ENCODE results near the gene TGM3.
A peak's percentile ranks its signal among the peaks of the same experiment; 100 is the strongest.

The TGM3 gene

DNA sequence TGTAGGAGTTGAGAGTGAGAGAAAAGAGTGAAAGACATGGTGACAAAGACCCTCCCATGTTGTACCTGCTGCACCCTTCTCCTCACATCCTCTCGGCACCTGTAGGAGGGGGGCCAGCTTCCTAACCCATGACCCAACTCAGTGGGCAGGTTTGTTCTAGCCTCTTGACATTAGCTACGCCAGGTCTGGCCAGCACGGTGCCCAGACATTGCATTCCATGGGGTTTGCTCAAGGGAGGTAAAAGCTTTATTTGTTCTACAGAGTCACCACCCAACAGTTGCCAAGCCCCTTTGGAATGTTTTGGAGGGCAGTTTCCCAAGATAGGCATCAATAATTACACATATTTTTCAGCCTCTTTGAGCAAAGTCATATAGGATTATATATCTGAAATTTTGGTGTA, 62.2 kb downstream of the TGM3 start:
- Histone ChIP-seq H3K36me3 (ENCODE audit: low read depth) (no peaks in the 10 kb centered on the region), H3K9me3 (ENCODE audit: severe bottlenecking) (peaks cover 2% of the 10 kb centered on the region), H3K27ac (ENCODE audit: poor library complexity, severe bottlenecking) (peak overlapping the region; percentile 68), H3K4me1 (ENCODE audit: insufficient read depth, poor library complexity, severe bottlenecking) (peaks cover 15% of the 10 kb centered on the region), H3K4me3 (ENCODE audit: severe bottlenecking) (no peak overlapping the region), H3K27me3 (ENCODE audit: insufficient read depth, poor library complexity, severe bottlenecking) (no peaks in the 10 kb centered on the region)
- ATAC-seq (ENCODE audit: low read depth) (peak; percentile 87), DNase-seq (ENCODE audit: low spot score) (no peak)
- TF ChIP-seq, protein P1, sequence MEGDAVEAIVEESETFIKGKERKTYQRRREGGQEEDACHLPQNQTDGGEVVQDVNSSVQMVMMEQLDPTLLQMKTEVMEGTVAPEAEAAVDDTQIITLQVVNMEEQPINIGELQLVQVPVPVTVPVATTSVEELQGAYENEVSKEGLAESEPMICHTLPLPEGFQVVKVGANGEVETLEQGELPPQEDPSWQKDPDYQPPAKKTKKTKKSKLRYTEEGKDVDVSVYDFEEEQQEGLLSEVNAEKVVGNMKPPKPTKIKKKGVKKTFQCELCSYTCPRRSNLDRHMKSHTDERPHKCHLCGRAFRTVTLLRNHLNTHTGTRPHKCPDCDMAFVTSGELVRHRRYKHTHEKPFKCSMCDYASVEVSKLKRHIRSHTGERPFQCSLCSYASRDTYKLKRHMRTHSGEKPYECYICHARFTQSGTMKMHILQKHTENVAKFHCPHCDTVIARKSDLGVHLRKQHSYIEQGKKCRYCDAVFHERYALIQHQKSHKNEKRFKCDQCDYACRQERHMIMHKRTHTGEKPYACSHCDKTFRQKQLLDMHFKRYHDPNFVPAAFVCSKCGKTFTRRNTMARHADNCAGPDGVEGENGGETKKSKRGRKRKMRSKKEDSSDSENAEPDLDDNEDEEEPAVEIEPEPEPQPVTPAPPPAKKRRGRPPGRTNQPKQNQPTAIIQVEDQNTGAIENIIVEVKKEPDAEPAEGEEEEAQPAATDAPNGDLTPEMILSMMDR (IDR thresholded peaks at IDR 0.05; ENCODE audit: poor library complexity, severe bottlenecking) = no peak

DNA sequence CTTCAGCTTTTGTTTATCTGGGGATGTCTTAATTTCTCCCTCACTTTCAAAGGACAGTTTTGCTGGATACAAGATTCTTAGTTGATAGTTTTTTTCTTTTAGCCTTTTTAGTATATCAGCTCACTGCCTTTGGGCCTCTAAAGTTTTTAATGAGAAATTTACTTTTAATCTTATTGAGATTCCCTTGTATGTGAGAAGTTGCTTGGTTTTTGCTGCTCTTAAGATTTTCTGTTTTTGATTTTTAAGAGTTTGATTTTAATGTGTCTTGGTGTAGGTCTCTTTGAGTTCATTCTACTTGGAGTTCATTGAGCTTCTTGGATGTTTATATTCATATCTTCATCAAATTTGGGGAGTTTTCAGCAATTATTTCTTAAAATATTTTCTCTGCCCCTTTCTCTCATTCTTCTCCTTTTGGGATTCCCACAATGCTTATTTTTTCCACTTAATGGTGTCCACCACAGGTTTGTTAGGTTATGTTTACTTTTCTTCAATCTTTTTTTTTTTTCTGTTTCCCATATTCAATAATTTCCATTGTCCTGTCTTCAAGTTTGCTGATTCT, 65.3 kb downstream of the TGM3 start:
- Histone ChIP-seq H3K4me3 (ENCODE audit: severe bottlenecking) (no peak overlapping the region), H3K27me3 (ENCODE audit: insufficient read depth, poor library complexity, severe bottlenecking) (no peaks in the 10 kb centered on the region), H3K4me1 (ENCODE audit: insufficient read depth, poor library complexity, severe bottlenecking) (peaks cover 26% of the 10 kb centered on the region), H3K9me3 (ENCODE audit: severe bottlenecking) (peaks cover 2% of the 10 kb centered on the region), H3K27ac (ENCODE audit: poor library complexity, severe bottlenecking) (no peak overlapping the region), H3K36me3 (ENCODE audit: low read depth) (no peaks in the 10 kb centered on the region)
- TF ChIP-seq, protein P1 (IDR thresholded peaks at IDR 0.05; ENCODE audit: poor library complexity, severe bottlenecking) = no peak
- DNase-seq (ENCODE audit: low spot score) = no peak
- no peak for ATAC-seq (ENCODE audit: low read depth)

DNA sequence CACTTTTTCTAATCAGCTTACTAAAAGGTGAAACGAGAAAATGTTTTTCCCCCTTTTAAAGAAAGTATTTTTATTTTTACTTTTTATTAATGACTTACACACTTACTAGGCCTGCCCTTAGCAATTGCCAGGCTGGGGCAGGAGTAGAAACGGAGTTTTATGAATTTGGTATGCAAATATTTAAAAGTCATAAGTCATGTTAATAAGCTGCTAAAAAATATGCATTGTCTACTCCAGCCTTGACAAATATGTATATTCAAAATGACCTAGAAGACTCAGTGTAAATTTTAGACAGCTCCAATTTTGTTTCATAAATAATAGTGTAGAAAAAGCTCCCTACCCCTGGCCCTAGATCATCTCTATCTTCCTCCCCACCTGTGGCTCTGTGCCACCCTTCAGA, 67.4 kb downstream of the TGM3 start:
- DNase-seq (ENCODE audit: low spot score) (no peak), ATAC-seq (ENCODE audit: low read depth) (no peak)
- Histone ChIP-seq H3K27me3 (ENCODE audit: insufficient read depth, poor library complexity, severe bottlenecking) (no peaks in the 10 kb centered on the region), H3K9me3 (ENCODE audit: severe bottlenecking) (peaks cover 2% of the 10 kb centered on the region), H3K36me3 (ENCODE audit: low read depth) (no peaks in the 10 kb centered on the region), H3K4me1 (ENCODE audit: insufficient read depth, poor library complexity, severe bottlenecking) (peaks cover 15% of the 10 kb centered on the region), H3K27ac (ENCODE audit: poor library complexity, severe bottlenecking) (no peak overlapping the region), H3K4me3 (ENCODE audit: severe bottlenecking) (no peak overlapping the region)
- TF ChIP-seq, protein P1 (IDR thresholded peaks at IDR 0.05; ENCODE audit: poor library complexity, severe bottlenecking) = no peak

DNA sequence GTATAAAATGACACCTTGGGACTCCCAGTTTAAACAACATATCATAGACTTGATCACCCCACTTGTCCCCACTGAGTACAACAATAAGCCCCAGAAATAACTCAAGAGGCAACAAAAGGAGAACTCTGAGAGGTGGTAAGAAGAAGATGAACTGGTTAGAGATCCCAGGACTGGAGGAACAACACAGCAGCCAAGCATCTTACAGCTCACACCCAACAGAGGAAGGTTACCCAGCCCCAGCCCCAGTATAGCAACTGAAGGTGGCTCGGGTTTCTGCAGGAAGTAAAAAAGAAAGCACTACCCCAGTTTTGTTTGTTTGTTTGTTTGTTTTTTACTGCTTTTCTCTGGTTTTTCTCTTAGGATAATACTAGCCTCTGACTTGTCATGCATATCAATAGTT, 67.8 kb downstream of the TGM3 start:
- H3K9me3 ChIP-seq (ENCODE audit: severe bottlenecking) = peaks cover 2% of the 10 kb centered on the region
- no peaks in the 10 kb centered on the region for H3K36me3 ChIP-seq (ENCODE audit: low read depth)
- ATAC-seq (ENCODE audit: low read depth) (0 out of 3 replicates have a peak, but pooled peaks have one; percentile 29), DNase-seq (ENCODE audit: low spot score) (no peak)
- H3K27ac ChIP-seq (ENCODE audit: poor library complexity, severe bottlenecking) = peak overlapping the region; percentile 25
- TF ChIP-seq, protein P1 (IDR thresholded peaks at IDR 0.05; ENCODE audit: poor library complexity, severe bottlenecking) = no peak
- H3K27me3 ChIP-seq (ENCODE audit: insufficient read depth, poor library complexity, severe bottlenecking) = no peaks in the 10 kb centered on the region
- peaks cover 11% of the 10 kb centered on the region for H3K4me1 ChIP-seq (ENCODE audit: insufficient read depth, poor library complexity, severe bottlenecking)
- H3K4me3 ChIP-seq (ENCODE audit: severe bottlenecking) = no peak overlapping the region

DNA sequence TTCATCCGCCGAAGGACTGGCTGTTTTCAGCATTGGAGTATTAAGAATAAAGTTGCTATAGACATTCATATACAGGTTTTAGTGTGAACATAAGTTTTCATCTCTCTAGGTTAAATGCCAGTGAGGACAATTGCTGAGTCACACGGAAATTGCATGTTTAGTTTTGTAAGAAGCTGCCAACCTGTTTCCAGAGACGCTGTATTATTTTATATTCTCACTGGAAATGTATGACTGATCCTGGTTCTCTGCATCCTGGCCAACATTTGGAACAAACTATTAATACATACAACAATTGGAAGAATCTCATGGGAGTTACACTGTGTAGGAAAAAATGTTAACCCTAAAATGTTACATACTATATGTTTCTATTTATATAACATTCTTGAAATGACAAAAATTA, 68.2 kb downstream of the TGM3 start:
- ATAC-seq (ENCODE audit: low read depth) (peak; percentile 68), DNase-seq (ENCODE audit: low spot score) (no peak)
- H3K27ac ChIP-seq (ENCODE audit: poor library complexity, severe bottlenecking) = peak overlapping the region; percentile 25
- no peaks in the 10 kb centered on the region for H3K36me3 ChIP-seq (ENCODE audit: low read depth)
- no peak overlapping the region for H3K4me3 ChIP-seq (ENCODE audit: severe bottlenecking)
- TF ChIP-seq, protein P1 (IDR thresholded peaks at IDR 0.05; ENCODE audit: poor library complexity, severe bottlenecking) = no peak
- H3K4me1 ChIP-seq (ENCODE audit: insufficient read depth, poor library complexity, severe bottlenecking) = peaks cover 11% of the 10 kb centered on the region
- peaks cover 2% of the 10 kb centered on the region for H3K9me3 ChIP-seq (ENCODE audit: severe bottlenecking)
- no peaks in the 10 kb centered on the region for H3K27me3 ChIP-seq (ENCODE audit: insufficient read depth, poor library complexity, severe bottlenecking)
